ENCODE results near the gene RYK.

RYK gene

DNA sequence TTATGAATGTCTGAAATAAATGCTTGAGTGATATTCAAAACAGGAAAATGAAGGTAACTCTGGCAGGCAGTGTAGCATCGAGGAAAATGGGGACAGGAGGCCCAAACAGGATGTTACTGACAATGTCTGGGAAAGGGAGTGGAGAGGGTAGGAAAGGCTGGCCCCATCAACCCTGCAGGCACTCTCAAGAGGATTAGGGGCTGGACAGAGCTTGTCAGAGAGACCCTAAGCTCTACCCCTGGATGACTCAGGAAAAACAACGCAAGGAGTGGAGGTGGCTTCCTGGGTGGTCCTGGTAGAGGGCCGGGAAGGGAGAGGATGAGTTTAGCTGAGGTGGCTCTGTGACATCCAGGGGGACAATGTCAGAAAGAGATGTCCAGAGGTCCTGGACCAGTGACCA lies 106.0 kb downstream of the RYK start:
- no peak overlapping the region for H3K4me3 ChIP-seq (replicated peaks; ENCODE audit: low read depth, low read length)
- TF ChIP-seq, protein P1, sequence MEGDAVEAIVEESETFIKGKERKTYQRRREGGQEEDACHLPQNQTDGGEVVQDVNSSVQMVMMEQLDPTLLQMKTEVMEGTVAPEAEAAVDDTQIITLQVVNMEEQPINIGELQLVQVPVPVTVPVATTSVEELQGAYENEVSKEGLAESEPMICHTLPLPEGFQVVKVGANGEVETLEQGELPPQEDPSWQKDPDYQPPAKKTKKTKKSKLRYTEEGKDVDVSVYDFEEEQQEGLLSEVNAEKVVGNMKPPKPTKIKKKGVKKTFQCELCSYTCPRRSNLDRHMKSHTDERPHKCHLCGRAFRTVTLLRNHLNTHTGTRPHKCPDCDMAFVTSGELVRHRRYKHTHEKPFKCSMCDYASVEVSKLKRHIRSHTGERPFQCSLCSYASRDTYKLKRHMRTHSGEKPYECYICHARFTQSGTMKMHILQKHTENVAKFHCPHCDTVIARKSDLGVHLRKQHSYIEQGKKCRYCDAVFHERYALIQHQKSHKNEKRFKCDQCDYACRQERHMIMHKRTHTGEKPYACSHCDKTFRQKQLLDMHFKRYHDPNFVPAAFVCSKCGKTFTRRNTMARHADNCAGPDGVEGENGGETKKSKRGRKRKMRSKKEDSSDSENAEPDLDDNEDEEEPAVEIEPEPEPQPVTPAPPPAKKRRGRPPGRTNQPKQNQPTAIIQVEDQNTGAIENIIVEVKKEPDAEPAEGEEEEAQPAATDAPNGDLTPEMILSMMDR (IDR thresholded peaks at IDR 0.05; ENCODE audit: insufficient read depth, low read length, poor library complexity, severe bottlenecking): no peak
- no peak for DNase-seq (ENCODE audit: extremely low read depth, insufficient read length)
- no peaks in the 10 kb centered on the region for H3K27me3 ChIP-seq (replicated peaks; ENCODE audit: control insufficient read depth, insufficient read depth, low read length)
- H3K36me3 ChIP-seq (ENCODE audit: control insufficient read depth, insufficient read depth, low read length): no peaks in the 10 kb centered on the region

- no peaks in the 10 kb centered on the region for H3K27me3 ChIP-seq (replicated peaks; ENCODE audit: control insufficient read depth, insufficient read depth, low read length)
- TF ChIP-seq, protein P1 (IDR thresholded peaks at IDR 0.05; ENCODE audit: insufficient read depth, low read length, poor library complexity, severe bottlenecking): no peak
- no peak for DNase-seq (ENCODE audit: extremely low read depth, insufficient read length)
- no peaks in the 10 kb centered on the region for H3K36me3 ChIP-seq (ENCODE audit: control insufficient read depth, insufficient read depth, low read length)
- no peak overlapping the region for H3K4me3 ChIP-seq (replicated peaks; ENCODE audit: low read depth, low read length)
These were observed 106.7 kb downstream of the RYK start for GRCh38 chr3:134143828-134144401.

DNA sequence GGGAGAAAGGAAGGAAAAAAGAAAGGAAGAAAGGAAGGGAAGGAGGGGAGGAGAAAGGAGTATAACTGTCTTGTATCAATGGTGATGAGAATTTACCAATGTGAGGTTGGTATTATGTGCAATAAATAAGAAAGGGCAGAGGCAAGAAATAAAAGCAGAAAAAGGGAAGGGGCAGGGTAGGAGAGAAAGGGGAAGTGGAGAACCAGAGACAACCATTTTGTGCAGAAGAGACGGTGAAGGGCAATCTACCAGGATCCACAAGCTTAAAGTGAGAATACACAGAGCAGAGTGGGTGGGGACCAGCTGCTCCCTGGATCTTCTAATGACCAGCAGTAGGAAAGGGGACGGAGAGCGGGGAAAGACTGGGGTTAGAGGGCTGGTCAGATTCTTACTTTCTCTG lies 114.1 kb downstream of the RYK start:
- Histone ChIP-seq H3K4me3 (replicated peaks; ENCODE audit: low read depth, low read length) (no peak overlapping the region), H3K27me3 (replicated peaks; ENCODE audit: control insufficient read depth, insufficient read depth, low read length) (no peaks in the 10 kb centered on the region), H3K36me3 (ENCODE audit: control insufficient read depth, insufficient read depth, low read length) (no peaks in the 10 kb centered on the region)
- TF ChIP-seq, protein P1 (IDR thresholded peaks at IDR 0.05; ENCODE audit: insufficient read depth, low read length, poor library complexity, severe bottlenecking): no peak
- DNase-seq (ENCODE audit: extremely low read depth, insufficient read length): no peak

- no peaks in the 10 kb centered on the region for H3K36me3 ChIP-seq (ENCODE audit: control insufficient read depth, insufficient read depth, low read length)
- H3K4me3 ChIP-seq (replicated peaks; ENCODE audit: low read depth, low read length): no peak overlapping the region
- no peak for DNase-seq (ENCODE audit: extremely low read depth, insufficient read length)
- no peaks in the 10 kb centered on the region for H3K27me3 ChIP-seq (replicated peaks; ENCODE audit: control insufficient read depth, insufficient read depth, low read length)
- TF ChIP-seq, protein P1 (IDR thresholded peaks at IDR 0.05; ENCODE audit: insufficient read depth, low read length, poor library complexity, severe bottlenecking): no peak
These were observed 115.8 kb downstream of the RYK start for GRCh38 chr3:134134698-134135415.

GRCh38 chr3:134134240-134134639 lies 116.4 kb downstream of the RYK start:
- TF ChIP-seq, protein P1 (IDR thresholded peaks at IDR 0.05; ENCODE audit: insufficient read depth, low read length, poor library complexity, severe bottlenecking): no peak
- DNase-seq (ENCODE audit: extremely low read depth, insufficient read length): no peak
- H3K4me3 ChIP-seq (replicated peaks; ENCODE audit: low read depth, low read length): no peak overlapping the region
- no peaks in the 10 kb centered on the region for H3K36me3 ChIP-seq (ENCODE audit: control insufficient read depth, insufficient read depth, low read length)
- no peaks in the 10 kb centered on the region for H3K27me3 ChIP-seq (replicated peaks; ENCODE audit: control insufficient read depth, insufficient read depth, low read length)

Measured in GM06990 (cell line).